ENCODE data around the gene MANBA.
A peak's percentile ranks its signal among the peaks of the same experiment; 100 is the strongest.

Gene MANBA

GRCh38 chr4:102629673-102630072, 131.1 kb downstream of the MANBA start:
- WGBS (ENCODE audit: extremely low coverage, insufficient coverage, insufficient read length), result no CpG with 5 or more reads among the region's 13 CpGs
- H3K4ac ChIP-seq (ENCODE audit: low read depth, low read length), result no peak overlapping the region

GRCh38 chr4:102627831-102628523, 132.8 kb downstream of the MANBA start:
- Histone ChIP-seq H2AFZ (ENCODE audit: insufficient read depth, low read length, poor library complexity) (no peak overlapping the region), H3K4ac (ENCODE audit: low read depth, low read length) (no peak overlapping the region), H3K4me3 (ENCODE audit: low read depth, low read length) (no peak overlapping the region), H4K91ac (ENCODE audit: low read depth, low read length) (no peak overlapping the region), H4K12ac (ENCODE audit: low read depth, low read length) (no peak overlapping the region), H3K27ac (ENCODE audit: low read depth, low read length) (no peak overlapping the region), H2BK120ac (ENCODE audit: insufficient read depth, low read length, poor library complexity) (no peak overlapping the region), H2BK12ac (ENCODE audit: low read length) (no peak overlapping the region), H3K4me1 (ENCODE audit: control insufficient read depth in 1 of 2, insufficient read depth in 2 of 2, low read length in 2 of 2) (peaks cover 0 to 11% of the 10 kb centered on the region in 2 experiments), H3K18ac (ENCODE audit: low read length) (no peak overlapping the region), H4K8ac (ENCODE audit: low read depth, low read length) (no peak overlapping the region), H3K79me1 (ENCODE audit: low read length) (peaks cover 3% of the 10 kb centered on the region), H3K23ac (ENCODE audit: low read length) (no peak overlapping the region), H3K36me3 (ENCODE audit: control insufficient read depth in 1 of 2, insufficient read depth in 2 of 2, low read length in 2 of 2) (peaks cover 7 to 14% of the 10 kb centered on the region in 2 experiments), H2BK5ac (ENCODE audit: low read depth, low read length, poor library complexity) (no peak overlapping the region), H3K79me2 (ENCODE audit: control insufficient read depth, insufficient read depth, low read length, poor library complexity) (no peaks in the 10 kb centered on the region), H3K9ac (ENCODE audit: low read length) (no peak overlapping the region), H2AK5ac (ENCODE audit: low read length) (no peak overlapping the region), H3K9me3 (ENCODE audit: insufficient read depth, low read depth, low read length) (no peaks in the 10 kb centered on the region), H3K4me2 (ENCODE audit: low read length) (no peak overlapping the region), H3K27me3 (ENCODE audit: insufficient read depth, low read length) (no peaks in the 10 kb centered on the region), H3K14ac (ENCODE audit: low read length) (no peak overlapping the region)
- DNase-seq, result no peak
- no CpG with 5 or more reads among the region's 3 CpGs for WGBS (ENCODE audit: extremely low coverage, insufficient coverage, insufficient read length)

More at GRCh38 chr4:102629673-102630072, 131.1 kb downstream of the MANBA start:
- Histone ChIP-seq H3K23ac (ENCODE audit: low read length) (no peak overlapping the region), H4K91ac (ENCODE audit: low read depth, low read length) (no peak overlapping the region), H2BK5ac (ENCODE audit: low read depth, low read length, poor library complexity) (no peak overlapping the region), H3K79me2 (ENCODE audit: control insufficient read depth, insufficient read depth, low read length, poor library complexity) (no peaks in the 10 kb centered on the region), H3K4me2 (ENCODE audit: low read length) (no peak overlapping the region), H4K8ac (ENCODE audit: low read depth, low read length) (no peak overlapping the region), H3K27ac (ENCODE audit: low read depth, low read length) (no peak overlapping the region), H2BK12ac (ENCODE audit: low read length) (no peak overlapping the region), H3K9me3 (ENCODE audit: insufficient read depth, low read depth, low read length) (no peaks in the 10 kb centered on the region), H3K14ac (ENCODE audit: low read length) (no peak overlapping the region), H3K27me3 (ENCODE audit: insufficient read depth, low read length) (no peaks in the 10 kb centered on the region), H3K79me1 (ENCODE audit: low read length) (peaks cover 3% of the 10 kb centered on the region), H2BK120ac (ENCODE audit: insufficient read depth, low read length, poor library complexity) (no peak overlapping the region), H3K18ac (ENCODE audit: low read length) (no peak overlapping the region), H4K12ac (ENCODE audit: low read depth, low read length) (no peak overlapping the region), H3K4me1 (ENCODE audit: control insufficient read depth in 1 of 2, insufficient read depth in 2 of 2, low read length in 2 of 2) (peaks cover 0 to 6% of the 10 kb centered on the region in 2 experiments), H3K4me3 (ENCODE audit: low read depth, low read length) (no peak overlapping the region), H2AFZ (ENCODE audit: insufficient read depth, low read length, poor library complexity) (no peak overlapping the region), H3K9ac (ENCODE audit: low read length) (no peak overlapping the region), H3K36me3 (ENCODE audit: control insufficient read depth in 1 of 2, insufficient read depth in 2 of 2, low read length in 2 of 2) (peaks cover 15 to 23% of the 10 kb centered on the region in 2 experiments), H2AK5ac (ENCODE audit: low read length) (no peak overlapping the region)
- no peak for DNase-seq

- Histone ChIP-seq H2BK120ac (ENCODE audit: insufficient read depth, low read length, poor library complexity) (no peak overlapping the region), H3K9ac (ENCODE audit: low read length) (no peak overlapping the region), H3K14ac (ENCODE audit: low read length) (no peak overlapping the region), H3K36me3 (ENCODE audit: control insufficient read depth in 1 of 2, insufficient read depth in 2 of 2, low read length in 2 of 2) (peaks cover under 1 to 3% of the 10 kb centered on the region in 2 experiments), H3K4me3 (ENCODE audit: low read depth, low read length) (no peak overlapping the region), H3K79me1 (ENCODE audit: low read length) (peaks cover 13% of the 10 kb centered on the region), H2AK5ac (ENCODE audit: low read length) (no peak overlapping the region), H4K12ac (ENCODE audit: low read depth, low read length) (no peak overlapping the region), H3K4ac (ENCODE audit: low read depth, low read length) (peak overlapping the region; percentile 58), H3K4me2 (ENCODE audit: low read length) (no peak overlapping the region), H2BK5ac (ENCODE audit: low read depth, low read length, poor library complexity) (no peak overlapping the region), H4K8ac (ENCODE audit: low read depth, low read length) (peak overlapping the region; percentile 32), H3K9me3 (ENCODE audit: insufficient read depth, low read depth, low read length) (no peaks in the 10 kb centered on the region), H4K91ac (ENCODE audit: low read depth, low read length) (peak overlapping the region; percentile 39), H2BK12ac (ENCODE audit: low read length) (peak overlapping the region; percentile 42), H3K4me1 (ENCODE audit: control insufficient read depth in 1 of 2, insufficient read depth in 2 of 2, low read length in 2 of 2) (peaks cover 4 to 19% of the 10 kb centered on the region in 2 experiments), H2AFZ (ENCODE audit: insufficient read depth, low read length, poor library complexity) (no peak overlapping the region), H3K27ac (ENCODE audit: low read depth, low read length) (no peak overlapping the region), H3K79me2 (ENCODE audit: control insufficient read depth, insufficient read depth, low read length, poor library complexity) (no peaks in the 10 kb centered on the region), H3K23ac (ENCODE audit: low read length) (no peak overlapping the region), H3K18ac (ENCODE audit: low read length) (no peak overlapping the region), H3K27me3 (ENCODE audit: insufficient read depth, low read length) (no peaks in the 10 kb centered on the region)
- peak in 1 of 2 donors; percentile 38 for DNase-seq
- WGBS (ENCODE audit: extremely low coverage, insufficient coverage, insufficient read length), result 88% methylated on average over 1 of the region's 3 CpGs
These were observed 135.4 kb downstream of the MANBA start for GRCh38 chr4:102625232-102625930.

- DNase-seq, result no peak
- Histone ChIP-seq H3K4me1 (ENCODE audit: control insufficient read depth in 1 of 2, insufficient read depth in 2 of 2, low read length in 2 of 2) (peaks cover 9 to 22% of the 10 kb centered on the region in 2 experiments), H3K4me2 (ENCODE audit: low read length) (no peak overlapping the region), H3K23ac (ENCODE audit: low read length) (no peak overlapping the region), H3K14ac (ENCODE audit: low read length) (no peak overlapping the region), H3K4ac (ENCODE audit: low read depth, low read length) (no peak overlapping the region), H2AK5ac (ENCODE audit: low read length) (no peak overlapping the region), H3K9me3 (ENCODE audit: insufficient read depth, low read depth, low read length) (no peaks in the 10 kb centered on the region), H3K27me3 (ENCODE audit: insufficient read depth, low read length) (no peaks in the 10 kb centered on the region), H4K12ac (ENCODE audit: low read depth, low read length) (no peak overlapping the region), H2BK12ac (ENCODE audit: low read length) (no peak overlapping the region), H2BK120ac (ENCODE audit: insufficient read depth, low read length, poor library complexity) (no peak overlapping the region), H4K91ac (ENCODE audit: low read depth, low read length) (no peak overlapping the region), H3K27ac (ENCODE audit: low read depth, low read length) (no peak overlapping the region), H3K79me1 (ENCODE audit: low read length) (peaks cover 17% of the 10 kb centered on the region), H2AFZ (ENCODE audit: insufficient read depth, low read length, poor library complexity) (no peak overlapping the region), H3K36me3 (ENCODE audit: control insufficient read depth in 1 of 2, insufficient read depth in 2 of 2, low read length in 2 of 2) (no peaks in the 10 kb centered on the region), H3K79me2 (ENCODE audit: control insufficient read depth, insufficient read depth, low read length, poor library complexity) (no peaks in the 10 kb centered on the region), H2BK5ac (ENCODE audit: low read depth, low read length, poor library complexity) (no peak overlapping the region), H3K4me3 (ENCODE audit: low read depth, low read length) (no peak overlapping the region), H3K9ac (ENCODE audit: low read length) (no peak overlapping the region), H4K8ac (ENCODE audit: low read depth, low read length) (no peak overlapping the region), H3K18ac (ENCODE audit: low read length) (no peak overlapping the region)
- no CpG with 5 or more reads among the region's 4 CpGs for WGBS (ENCODE audit: extremely low coverage, insufficient coverage, insufficient read length)
These were observed 136.3 kb downstream of the MANBA start for GRCh38 chr4:102624505-102624904.

Measured in trophoblast cell (in vitro differentiated cells and primary cell).